Bronchial epithelial cell (primary cell): ENCODE results near the gene MAEA. TPM values are rescaled to one million over a fixed set of nuclear protein-coding genes. Genes with fewer than 3 reads are reported as not detected.

Experiments used
- DNase-seq: peaks from one replicate; pipeline ENCODE4 v3.0.0-alpha.2; 2010; ENCODE audit warnings: low read depth
- FAIRE-seq: peaks from 2 replicates; lab custom pipeline; 2011; peaks lifted over from hg19 to GRCh38; lab: Jason Lieb, UNC
- H3K27me3 ChIP-seq: 2 replicates; pipeline ENCODE4 v1.5.1; 2011; ENCODE audit warnings: low read length; ENCODE audit not compliant: control insufficient read depth, insufficient read depth
- H3K36me3 ChIP-seq: 2 replicates; pipeline ENCODE4 v1.5.1; 2011; ENCODE audit warnings: low read length; ENCODE audit not compliant: control insufficient read depth, insufficient read depth
- H3K4me3 ChIP-seq: 2 replicates; pipeline ENCODE4 v1.5.1; 2011; ENCODE audit warnings: mild to moderate bottlenecking, low read depth, low read length, control low read depth
- total RNA-seq: library from RNA; depleted of rRNA; stranded (reverse); fragments of >200 nt; gene quantifications from 2 replicates; pipeline ENCODE4 v1.2.1, GENCODE V29; 2014
- TF ChIP-seq, protein P1 (sequence below): IDR thresholded peaks from 2 replicates; pipeline ENCODE4 v1.5.1; 2011; ENCODE audit warnings: mild to moderate bottlenecking, moderate library complexity, low read length, control low read depth, inconsistent platforms; ENCODE audit not compliant: insufficient read depth, severe bottlenecking

Gene MAEA
- total RNA-seq, 1 donor from 2014 or later: 46.1 TPM

DNA sequence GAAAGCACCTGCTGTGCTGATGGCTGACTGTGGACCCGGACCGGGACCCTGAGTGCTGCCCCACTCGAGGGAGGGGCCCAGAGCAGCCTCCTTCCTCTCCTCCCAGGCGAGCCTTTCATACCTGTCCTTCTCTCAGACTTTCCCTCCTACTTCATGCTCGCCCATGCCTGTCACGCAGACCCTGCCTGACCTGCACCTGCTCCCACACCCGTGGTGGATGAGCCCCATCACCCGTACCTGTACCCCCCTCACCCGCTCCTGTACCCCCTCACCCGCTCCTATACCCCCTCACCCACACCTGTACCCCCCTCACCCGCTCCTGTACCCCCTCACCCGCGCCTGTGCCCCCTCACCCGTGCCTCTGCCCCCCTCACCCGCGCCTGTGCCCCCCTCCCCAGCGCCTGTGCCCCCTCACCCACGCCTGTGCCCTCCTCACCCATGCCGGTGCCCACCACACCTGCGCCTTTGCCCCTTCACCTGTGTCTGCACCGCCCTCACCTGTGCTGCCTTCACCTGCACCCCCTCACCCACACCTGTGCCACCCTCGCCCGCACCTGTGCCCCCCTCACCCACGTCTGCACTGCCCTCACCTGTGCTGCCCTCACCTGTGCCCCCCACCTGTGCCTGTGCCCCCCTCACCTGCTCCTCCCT lies 5.8 kb downstream of the MAEA start:
- Histone ChIP-seq H3K4me3 (no peak overlapping the region), H3K36me3 (peaks cover 29% of the 10 kb centered on the region), H3K27me3 (no peaks in the 10 kb centered on the region)
- FAIRE-seq (no peak), DNase-seq (no peak)
- TF ChIP-seq, protein P1, sequence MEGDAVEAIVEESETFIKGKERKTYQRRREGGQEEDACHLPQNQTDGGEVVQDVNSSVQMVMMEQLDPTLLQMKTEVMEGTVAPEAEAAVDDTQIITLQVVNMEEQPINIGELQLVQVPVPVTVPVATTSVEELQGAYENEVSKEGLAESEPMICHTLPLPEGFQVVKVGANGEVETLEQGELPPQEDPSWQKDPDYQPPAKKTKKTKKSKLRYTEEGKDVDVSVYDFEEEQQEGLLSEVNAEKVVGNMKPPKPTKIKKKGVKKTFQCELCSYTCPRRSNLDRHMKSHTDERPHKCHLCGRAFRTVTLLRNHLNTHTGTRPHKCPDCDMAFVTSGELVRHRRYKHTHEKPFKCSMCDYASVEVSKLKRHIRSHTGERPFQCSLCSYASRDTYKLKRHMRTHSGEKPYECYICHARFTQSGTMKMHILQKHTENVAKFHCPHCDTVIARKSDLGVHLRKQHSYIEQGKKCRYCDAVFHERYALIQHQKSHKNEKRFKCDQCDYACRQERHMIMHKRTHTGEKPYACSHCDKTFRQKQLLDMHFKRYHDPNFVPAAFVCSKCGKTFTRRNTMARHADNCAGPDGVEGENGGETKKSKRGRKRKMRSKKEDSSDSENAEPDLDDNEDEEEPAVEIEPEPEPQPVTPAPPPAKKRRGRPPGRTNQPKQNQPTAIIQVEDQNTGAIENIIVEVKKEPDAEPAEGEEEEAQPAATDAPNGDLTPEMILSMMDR: no peak

GRCh38 chr4:1296324-1297022 lies 6.8 kb downstream of the MAEA start:
- FAIRE-seq: no peak
- TF ChIP-seq, protein P1: no peak
- Histone ChIP-seq H3K27me3 (no peaks in the 10 kb centered on the region), H3K36me3 (peaks cover 31% of the 10 kb centered on the region), H3K4me3 (no peak overlapping the region)
- DNase-seq: peak; percentile 12

- Histone ChIP-seq H3K36me3 (peaks cover 31% of the 10 kb centered on the region), H3K27me3 (no peaks in the 10 kb centered on the region), H3K4me3 (no peak overlapping the region)
- FAIRE-seq (no peak), DNase-seq (no peak)
- TF ChIP-seq, protein P1: no peak
Measured at GRCh38 chr4:1297023-1297395, 7.3 kb downstream of the MAEA start.

GRCh38 chr4:1297456-1298325 lies 8.0 kb downstream of the MAEA start:
- no peak for DNase-seq
- Histone ChIP-seq H3K4me3 (no peak overlapping the region), H3K36me3 (peaks cover 28% of the 10 kb centered on the region), H3K27me3 (no peaks in the 10 kb centered on the region)
- FAIRE-seq: no peak
- TF ChIP-seq, protein P1: no peak

DNA sequence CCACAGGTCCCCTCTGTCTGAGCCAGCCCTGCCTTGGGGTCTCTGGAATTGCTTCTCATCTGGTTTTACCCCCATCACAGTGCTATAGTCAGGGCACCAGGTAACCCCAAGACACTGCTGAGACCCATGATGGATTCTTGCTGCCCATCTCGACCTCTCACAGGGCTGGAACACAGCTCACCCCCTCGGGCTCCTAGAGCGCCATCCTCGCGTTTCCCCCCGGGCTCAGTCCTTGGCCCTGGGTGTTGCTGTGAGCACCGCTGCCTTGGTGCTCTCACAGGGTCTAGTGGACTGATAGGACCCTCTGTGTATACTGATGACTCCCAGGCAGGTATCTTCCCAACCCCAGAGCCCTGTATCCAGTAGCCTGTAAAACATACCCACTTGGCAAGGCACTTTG lies 8.8 kb downstream of the MAEA start:
- DNase-seq (no peak), FAIRE-seq (no peak)
- H3K27me3 ChIP-seq: no peaks in the 10 kb centered on the region
- no peak overlapping the region for H3K4me3 ChIP-seq
- H3K36me3 ChIP-seq: peaks cover 27% of the 10 kb centered on the region
- TF ChIP-seq, protein P1: no peak
